ENCODE data around the gene CCDC195. TPM values are rescaled to one million over a fixed set of nuclear protein-coding genes. Genes with fewer than 3 reads are reported as not detected.

The CCDC195 gene
- total RNA-seq (not detected), polyA plus RNA-seq (not detected), total RNA-seq (0 reads per million in 6 experiments)

- H3K9me3 Mint-ChIP-seq, result peaks cover 0 to 15% (median 7%) of the 10 kb centered on the region in 9 donors
These were observed at the start of gene CCDC195 for GRCh38 chr2:224716201-224716600. TSS of gene CCDC195 (minus strand) at chr2:224716365. CDS start at chr2:224716365, 0 bp downstream.

GRCh38 chr2:224764565-224765236, 48.5 kb upstream of the CCDC195 start:
- H3K27me3 Mint-ChIP-seq, result no peaks in the 10 kb centered on the region
- POLR2A ChIA-PET, result interaction anchor here (0.5 to 0.9 kb wide), 2 partner anchors 12 to 289 kb away, joined by 3 to 4 read pairs; no protein-coding TSS in a partner anchor
- H3K4me3 Mint-ChIP-seq, result peak overlapping the region in 9 of 10 donors; percentile 13 to 67 (median 36)
- peaks cover 0 to 14% (median 0%) of the 10 kb centered on the region in 9 donors for H3K9me3 Mint-ChIP-seq
- DNase-seq, result peak in 7 of 10 donors; percentile 1 to 65 (median 31)
- peak; percentile 90 to 97 for ATAC-seq
- peak overlapping the region; percentile 41 to 92 (median 80) for H3K27ac Mint-ChIP-seq
- peaks cover 57 to 92% (median 91%) of the 10 kb centered on the region in 3 donors for H3K36me3 Mint-ChIP-seq
- H3K4me1 Mint-ChIP-seq, result peaks cover 26 to 48% (median 33%) of the 10 kb centered on the region in 4 donors

More at GRCh38 chr2:224716201-224716600, at the start of gene CCDC195:
- H3K4me1 Mint-ChIP-seq, result no peaks in the 10 kb centered on the region
- peaks cover 3 to 14% (median 9%) of the 10 kb centered on the region in 5 donors for H3K27me3 Mint-ChIP-seq
- no peak within 1 kb of the TSS for H3K4me3 Mint-ChIP-seq
- ATAC-seq (no peak), DNase-seq (no peak)
- no peak within 1 kb of the TSS for H3K27ac Mint-ChIP-seq
- H3K36me3 Mint-ChIP-seq, result peaks cover 0 to 9% (median 3%) of the 10 kb centered on the region in 3 donors
- POLR2A ChIA-PET, result no interaction called here

GRCh38 chr2:224757934-224758548, 41.9 kb upstream of the CCDC195 start:
- H3K36me3 Mint-ChIP-seq, result peaks cover 45 to 61% (median 56%) of the 10 kb centered on the region in 3 donors
- DNase-seq, result no peak
- H3K4me1 Mint-ChIP-seq, result peaks cover 4 to 13% (median 9%) of the 10 kb centered on the region in 4 donors
- H3K27me3 Mint-ChIP-seq, result no peaks in the 10 kb centered on the region
- H3K27ac Mint-ChIP-seq, result peak overlapping the region in 2 of 10 donors; percentile 38 to 49
- POLR2A ChIA-PET, result interaction anchor here (0.6 kb wide), 1 partner anchor 86 kb away, joined by 3 read pairs; no protein-coding TSS in a partner anchor
- peak overlapping the region in 1 of 10 donors; percentile 41 for H3K4me3 Mint-ChIP-seq
- H3K9me3 Mint-ChIP-seq, result peaks cover 11 to 54% (median 28%) of the 10 kb centered on the region in 9 donors
- no peak for ATAC-seq

GRCh38 chr2:224753743-224754540, 37.8 kb upstream of the CCDC195 start:
- H3K4me1 Mint-ChIP-seq, result peaks cover 0 to 5% (median 1%) of the 10 kb centered on the region in 4 donors
- H3K9me3 Mint-ChIP-seq, result peaks cover 10 to 33% (median 19%) of the 10 kb centered on the region in 9 donors
- ATAC-seq (no peak), DNase-seq (no peak)
- POLR2A ChIA-PET, result no interaction called here
- peak overlapping the region in 1 of 10 donors; percentile 20 for H3K27ac Mint-ChIP-seq
- H3K27me3 Mint-ChIP-seq, result peaks cover 0 to 2% (median 0%) of the 10 kb centered on the region in 5 donors
- no peak overlapping the region for H3K4me3 Mint-ChIP-seq
- H3K36me3 Mint-ChIP-seq, result peaks cover 21 to 23% (median 23%) of the 10 kb centered on the region in 3 donors

- Mint-ChIP-seq H3K9me3 (peaks cover 4 to 15% (median 6%) of the 10 kb centered on the region in 9 donors), H3K27me3 (peaks cover 0 to 17% (median 5%) of the 10 kb centered on the region in 5 donors), H3K4me3 (no peak overlapping the region), H3K36me3 (peaks cover 3 to 7% (median 5%) of the 10 kb centered on the region in 3 donors), H3K4me1 (peaks cover 0 to 2% (median under 1%) of the 10 kb centered on the region in 4 donors), H3K27ac (peak overlapping the region in 1 of 10 donors; percentile 42)
- POLR2A ChIA-PET, result no interaction called here
- ATAC-seq, result no peak
- DNase-seq, result no peak
These were observed 36.0 kb upstream of the CCDC195 start for GRCh38 chr2:224751996-224752698.

- Mint-ChIP-seq H3K4me3 (no peak overlapping the region), H3K36me3 (peaks cover 0 to 3% (median 0%) of the 10 kb centered on the region in 3 donors), H3K27ac (no peak overlapping the region), H3K4me1 (peaks cover 0 to 2% (median 0%) of the 10 kb centered on the region in 4 donors), H3K27me3 (peaks cover 3 to 17% (median 5%) of the 10 kb centered on the region in 5 donors), H3K9me3 (peaks cover 0 to 1% (median 0%) of the 10 kb centered on the region in 9 donors)
- POLR2A ChIA-PET, result no interaction called here
- no peak for ATAC-seq
- no peak for DNase-seq
These were observed 33.0 kb upstream of the CCDC195 start for GRCh38 chr2:224749136-224749535.

- Mint-ChIP-seq H3K36me3 (no peaks in the 10 kb centered on the region), H3K27me3 (peaks cover 3 to 17% (median 5%) of the 10 kb centered on the region in 5 donors), H3K4me1 (peaks cover 0 to 4% (median 0%) of the 10 kb centered on the region in 4 donors), H3K9me3 (peaks cover 0 to 1% (median 0%) of the 10 kb centered on the region in 9 donors), H3K4me3 (no peak overlapping the region), H3K27ac (peak overlapping the region in 1 of 10 donors; percentile 3)
- POLR2A ChIA-PET, result no interaction called here
- no peak for ATAC-seq
- DNase-seq, result no peak
These were observed 31.6 kb upstream of the CCDC195 start for GRCh38 chr2:224747765-224748164.

GRCh38 chr2:224736227-224736626, 20.1 kb upstream of the CCDC195 start:
- DNase-seq, result no peak
- Mint-ChIP-seq H3K27me3 (peaks cover 0 to 2% (median 0%) of the 10 kb centered on the region in 5 donors), H3K4me3 (no peak overlapping the region), H3K36me3 (peaks cover 0 to 22% (median 21%) of the 10 kb centered on the region in 3 donors), H3K27ac (no peak overlapping the region), H3K4me1 (no peaks in the 10 kb centered on the region), H3K9me3 (peaks cover 11 to 33% (median 24%) of the 10 kb centered on the region in 9 donors)
- no peak for ATAC-seq
- POLR2A ChIA-PET, result no interaction called here

GRCh38 chr2:224734949-224735348, 18.8 kb upstream of the CCDC195 start:
- POLR2A ChIA-PET, result no interaction called here
- H3K27me3 Mint-ChIP-seq, result peaks cover 0 to 2% (median 0%) of the 10 kb centered on the region in 5 donors
- ATAC-seq (no peak), DNase-seq (no peak)
- peaks cover 0 to 22% (median 21%) of the 10 kb centered on the region in 3 donors for H3K36me3 Mint-ChIP-seq
- H3K27ac Mint-ChIP-seq, result no peak overlapping the region
- no peak overlapping the region for H3K4me3 Mint-ChIP-seq
- H3K9me3 Mint-ChIP-seq, result peaks cover 11 to 33% (median 24%) of the 10 kb centered on the region in 9 donors
- H3K4me1 Mint-ChIP-seq, result no peaks in the 10 kb centered on the region

GRCh38 chr2:224731665-224732064, 15.5 kb upstream of the CCDC195 start:
- DNase-seq (no peak), ATAC-seq (no peak)
- no peak overlapping the region for H3K27ac Mint-ChIP-seq
- H3K9me3 Mint-ChIP-seq, result peaks cover 11 to 48% (median 30%) of the 10 kb centered on the region in 9 donors
- H3K36me3 Mint-ChIP-seq, result peaks cover 0 to 34% (median 24%) of the 10 kb centered on the region in 3 donors
- no peaks in the 10 kb centered on the region for H3K4me1 Mint-ChIP-seq
- POLR2A ChIA-PET, result no interaction called here
- H3K4me3 Mint-ChIP-seq, result no peak overlapping the region
- peaks cover 0 to 4% (median 1%) of the 10 kb centered on the region in 5 donors for H3K27me3 Mint-ChIP-seq

- Mint-ChIP-seq H3K27ac (no peak overlapping the region), H3K4me3 (no peak overlapping the region), H3K27me3 (peaks cover 0 to 4% (median 2%) of the 10 kb centered on the region in 5 donors), H3K9me3 (peaks cover 5 to 39% (median 21%) of the 10 kb centered on the region in 9 donors), H3K4me1 (no peaks in the 10 kb centered on the region), H3K36me3 (peaks cover 0 to 29% (median 18%) of the 10 kb centered on the region in 3 donors)
- no peak for ATAC-seq
- DNase-seq, result no peak
- POLR2A ChIA-PET, result no interaction called here
These were observed 13.3 kb upstream of the CCDC195 start for GRCh38 chr2:224729435-224729834.

Measured in naive thymus-derived CD8-positive, alpha-beta T cell (primary cell).